MV-4-11 (cell line): ENCODE data around the gene EML4.
"Not testable (repeated sequence)": the region's sequence is repeated elsewhere in the genome, so short reads cannot be mapped to it uniquely, and the experiment has no call there.

Source experiments
- DNase-seq: peaks from one replicate; lab custom pipeline; 2025; lab: John Stamatoyannopoulos, UW

EML4 gene

DNA sequence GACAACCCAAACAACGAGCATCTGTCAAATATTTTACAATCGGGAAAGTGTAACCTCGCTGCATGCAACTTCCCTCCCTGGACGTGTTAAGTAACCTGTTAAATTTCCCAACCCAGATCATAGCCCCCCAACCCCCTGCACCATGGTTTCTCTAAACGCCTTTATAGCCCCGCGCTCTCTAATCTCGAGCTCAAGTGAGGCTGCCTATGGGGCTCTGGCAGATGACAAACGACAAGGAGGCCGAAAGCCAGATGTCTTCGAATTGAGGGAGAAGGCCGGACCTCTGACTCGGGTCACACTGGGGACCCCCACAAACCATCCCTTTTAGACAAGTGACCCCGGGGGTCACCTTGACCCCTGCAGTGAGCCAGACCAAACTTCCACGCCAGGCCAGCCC, 191.3 kb downstream of the EML4 start:
- no peak for DNase-seq

DNA sequence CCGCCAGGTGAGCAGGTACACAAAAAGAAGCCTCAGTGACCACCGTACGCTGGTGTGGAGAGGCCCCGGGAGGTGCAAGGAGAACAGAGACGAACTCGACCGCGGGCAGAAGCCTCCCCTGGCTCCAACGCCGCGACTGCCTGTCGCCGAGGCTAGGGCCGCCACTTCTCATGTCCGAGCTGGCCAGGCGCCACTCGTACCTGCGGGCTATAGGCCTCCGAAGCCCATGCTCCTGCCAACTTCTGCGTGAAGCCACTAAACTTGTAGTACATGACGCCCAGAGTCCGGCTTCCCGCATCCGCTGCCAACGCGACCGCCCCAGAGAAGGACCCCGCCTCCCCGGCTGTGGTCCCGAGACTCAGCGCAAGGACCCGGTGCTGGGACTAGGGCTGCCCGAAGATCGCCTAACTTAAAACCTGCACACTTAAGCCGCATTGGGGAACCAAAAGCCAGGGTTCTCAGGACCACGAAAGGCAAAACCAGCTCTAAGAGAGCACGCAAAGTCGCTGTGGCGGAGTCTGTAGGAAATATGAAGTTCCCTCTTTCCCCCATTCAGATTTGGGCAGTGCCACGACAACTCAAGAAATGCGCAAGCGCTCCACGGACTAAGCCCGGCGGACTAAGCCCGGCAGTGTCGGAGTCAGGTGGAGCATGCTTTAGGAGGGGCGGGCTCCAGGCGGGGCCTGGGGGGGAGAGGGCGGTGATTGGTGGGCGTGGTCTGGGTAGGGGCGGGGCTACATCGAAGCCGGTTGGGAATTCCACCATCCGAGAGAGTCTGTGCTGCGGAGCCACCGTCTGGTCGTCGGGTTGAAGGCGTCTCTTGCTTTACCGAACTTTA, 192.0 kb downstream of the EML4 start, which contains the start of gene COX7A2L:
COX7A2L (minus strand) TSS at position 328 of the 838 bp plus-strand sequence; CDS start at position 272, 56 bp downstream.
- DNase-seq, result peak; percentile 93

DNA sequence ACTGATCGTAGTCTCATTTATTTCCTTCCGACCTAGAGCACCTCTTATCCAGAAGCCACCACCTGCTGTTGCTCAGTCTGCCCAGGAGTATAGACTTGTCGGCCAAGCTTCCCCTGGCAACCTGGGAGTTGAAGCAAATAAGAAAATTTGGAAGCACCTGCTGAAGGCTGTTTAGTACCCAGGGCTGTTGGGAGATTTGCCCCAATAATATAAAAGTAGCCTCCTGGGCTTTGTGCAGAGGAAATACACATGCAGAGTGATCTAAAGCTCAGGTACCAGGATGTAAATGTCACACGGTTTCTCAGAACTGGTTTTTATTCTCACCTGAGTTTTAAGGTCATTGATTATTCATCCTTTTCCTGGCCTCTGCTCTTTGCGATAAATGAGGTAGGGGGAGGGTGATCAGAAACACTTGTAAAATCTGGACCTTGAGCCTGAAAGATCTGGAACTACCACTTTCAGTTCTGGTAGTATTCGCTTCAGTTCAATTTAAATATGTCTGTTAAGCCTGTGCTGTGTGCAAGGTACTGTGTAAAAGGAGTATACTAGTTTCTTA, 192.7 kb downstream of the EML4 start:
- no peak for DNase-seq

DNA sequence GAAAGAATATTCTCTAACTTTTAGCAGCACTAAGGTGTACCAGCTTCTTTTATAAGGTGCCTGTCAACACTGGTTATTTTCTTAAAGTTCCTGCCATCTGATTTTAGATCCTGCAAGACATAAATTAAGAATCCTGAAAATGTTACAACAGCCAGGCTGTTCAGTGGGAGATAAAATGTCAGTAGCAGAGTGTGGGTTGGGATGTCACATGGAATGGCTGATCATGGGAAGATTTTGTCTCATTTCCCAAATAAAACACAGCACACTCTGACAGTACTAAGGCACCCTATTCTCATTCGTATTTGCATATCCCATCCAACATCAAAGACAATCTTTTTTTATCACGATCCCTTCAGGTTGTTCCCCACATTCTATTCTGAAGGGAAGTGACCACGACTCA, 194.3 kb downstream of the EML4 start:
- DNase-seq, result no peak

DNA sequence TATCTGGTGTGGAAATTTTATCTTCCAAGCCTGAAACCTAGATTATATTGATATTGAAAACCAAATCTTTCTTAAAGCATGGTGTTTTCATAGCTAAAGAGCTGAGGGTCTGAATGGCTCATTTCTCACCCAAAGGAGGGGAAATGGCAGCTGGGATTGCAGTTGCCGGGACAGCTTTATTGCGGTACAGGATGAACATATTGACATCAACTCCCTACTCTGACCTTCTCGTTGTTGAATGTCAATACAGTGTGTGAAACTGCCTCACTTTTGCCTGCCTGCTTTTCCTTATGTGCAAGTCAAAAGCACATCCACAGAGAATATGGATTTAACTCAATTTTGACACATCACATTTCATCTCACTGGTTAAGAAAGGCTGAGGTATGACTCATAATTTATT, 195.5 kb downstream of the EML4 start:
- no peak for DNase-seq

DNA sequence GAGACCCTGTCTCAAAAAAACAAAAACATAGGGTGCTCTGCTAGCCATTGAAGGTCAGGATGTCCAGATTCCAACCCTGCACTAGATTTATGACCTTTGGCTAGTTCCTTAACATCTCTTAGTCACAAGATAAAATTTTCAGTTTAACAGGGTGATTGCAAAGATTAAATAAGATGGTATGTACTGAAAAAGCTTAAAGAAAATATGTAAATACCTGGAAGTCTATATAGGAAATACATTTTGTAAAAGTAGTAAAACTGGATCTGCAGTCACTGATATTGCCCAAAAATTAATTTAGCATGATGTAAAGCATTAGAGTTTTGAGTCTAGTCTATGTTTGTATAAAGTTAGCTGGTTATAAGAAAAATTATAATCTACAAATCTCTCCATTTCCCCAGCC, 197.3 kb downstream of the EML4 start:
- no peak for DNase-seq

DNA sequence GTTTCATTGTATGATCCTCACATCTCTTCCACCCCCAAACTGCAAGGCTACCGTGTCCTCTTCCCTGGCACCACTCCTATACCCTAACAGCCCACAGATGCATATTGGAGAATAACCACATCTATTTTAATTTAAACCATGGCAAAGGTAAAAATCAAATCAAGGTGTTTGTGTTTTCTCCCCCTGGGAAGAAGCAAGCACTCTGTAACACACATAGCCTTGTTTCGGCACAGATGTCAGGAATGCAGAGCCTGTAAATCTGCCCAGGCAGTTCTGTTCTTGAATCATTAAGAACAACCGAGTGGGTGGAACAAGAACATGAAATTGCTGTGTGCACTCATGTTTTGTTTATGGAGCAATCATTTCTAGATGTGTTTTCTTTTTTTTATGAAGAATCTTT, 198.7 kb downstream of the EML4 start:
- DNase-seq, result no peak

DNA sequence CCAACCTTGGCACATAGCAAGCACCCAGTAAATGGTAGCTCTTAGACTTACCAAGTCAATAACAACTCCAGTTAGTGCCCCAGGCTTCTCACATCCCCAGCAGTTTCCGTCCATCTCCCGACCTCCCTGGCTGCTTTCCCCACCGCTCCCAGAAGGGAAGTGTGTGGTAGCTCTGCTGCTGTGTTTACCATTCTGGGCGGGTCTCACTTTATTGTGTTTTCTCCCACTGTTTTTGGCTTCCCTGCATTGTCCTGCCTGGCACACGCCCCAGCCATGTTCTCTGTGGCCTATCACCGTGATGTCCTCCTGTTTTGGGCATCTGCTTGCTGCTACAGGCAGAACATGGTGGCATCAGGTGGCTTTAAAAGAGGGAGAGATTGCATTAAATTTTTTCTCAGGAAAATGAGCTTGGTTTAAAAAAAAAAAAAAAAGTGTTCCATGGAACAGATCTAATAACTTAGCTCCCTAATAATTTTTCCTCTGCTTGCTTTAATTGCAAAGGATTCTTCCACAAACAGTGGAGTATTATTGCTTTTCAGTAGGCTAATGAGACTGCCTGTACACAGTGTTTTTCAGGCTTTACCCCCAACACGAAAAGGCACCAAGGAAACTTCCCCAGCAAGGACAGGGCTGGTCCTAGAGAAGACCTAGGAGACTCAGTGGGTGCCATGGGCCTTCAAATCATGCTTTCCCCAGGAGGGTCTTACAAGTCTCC, 199.8 kb downstream of the EML4 start:
- no peak for DNase-seq

DNA sequence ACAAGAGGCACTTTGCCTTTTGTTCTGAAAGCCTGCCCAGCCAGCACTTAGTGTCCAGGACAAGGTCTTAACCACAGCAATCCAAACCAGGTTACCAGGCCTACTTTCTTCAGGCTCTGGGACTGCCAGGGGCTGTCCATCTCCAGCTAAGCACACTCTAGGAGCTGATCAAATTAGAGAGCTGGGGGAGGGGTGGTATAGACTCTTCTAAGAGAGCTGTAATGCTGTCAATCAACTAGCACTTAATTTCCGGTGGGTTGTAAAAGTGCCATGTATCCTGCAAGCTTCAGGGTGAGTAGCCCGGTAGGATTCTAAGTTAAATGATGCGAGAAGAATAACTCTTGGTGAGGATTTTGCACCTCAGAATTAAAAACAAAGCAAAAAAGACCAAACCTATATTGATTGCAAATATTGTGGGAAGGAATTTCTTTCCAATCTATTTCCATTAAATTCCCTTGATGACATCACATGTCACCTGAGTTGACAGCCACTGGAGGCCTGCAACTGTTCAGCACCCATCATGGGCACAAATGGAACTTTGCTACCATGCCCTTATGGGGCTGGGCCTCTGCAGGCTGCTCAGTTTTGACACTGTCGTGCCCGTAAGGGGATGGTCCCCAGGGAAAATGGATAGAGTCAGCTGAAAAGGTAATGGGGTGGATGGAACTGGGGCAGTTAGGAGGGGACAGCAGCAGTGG, 200.5 kb downstream of the EML4 start:
- no peak for DNase-seq

DNA sequence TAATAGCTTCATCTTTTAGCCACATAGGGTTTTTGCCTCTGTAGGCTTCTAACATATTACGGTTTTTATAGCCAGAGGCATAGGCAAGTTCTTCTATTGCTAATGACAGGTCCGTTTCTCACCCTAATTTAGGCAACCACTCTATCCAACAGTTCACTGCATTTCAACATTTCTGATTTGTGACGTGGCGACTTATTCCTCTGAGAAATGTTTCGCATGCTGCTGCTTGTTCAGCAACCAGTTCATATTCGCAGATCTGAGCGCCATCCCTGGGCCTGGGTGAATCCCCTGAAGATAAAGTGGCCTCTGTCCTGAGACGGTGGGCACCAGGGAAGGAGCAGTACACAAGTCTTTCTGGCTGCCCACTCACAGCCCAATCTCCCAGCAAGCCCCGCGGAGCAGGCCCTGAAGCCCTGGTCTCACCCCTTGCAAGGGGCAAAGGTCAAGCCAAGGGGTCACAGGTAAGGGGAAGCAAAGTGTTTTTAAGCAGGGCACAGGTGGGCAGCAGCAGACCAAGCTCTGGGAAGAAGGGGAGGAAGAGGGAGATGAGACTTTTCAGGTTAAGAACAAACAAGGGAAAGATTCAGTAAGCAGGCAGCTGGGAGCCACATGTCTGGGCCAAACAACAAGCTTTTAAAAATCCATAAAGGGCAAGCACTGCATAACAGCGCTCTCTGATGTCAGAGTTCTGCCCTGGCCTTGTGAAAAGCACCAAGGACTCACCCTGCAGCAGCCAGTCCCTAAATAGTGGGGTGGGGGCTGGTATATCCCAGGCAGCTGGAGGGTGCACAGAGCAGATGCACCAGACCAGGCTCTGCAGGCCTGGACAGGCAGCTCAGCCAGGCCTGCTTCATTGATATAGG, 202.7 kb downstream of the EML4 start:
- no peak for DNase-seq

DNA sequence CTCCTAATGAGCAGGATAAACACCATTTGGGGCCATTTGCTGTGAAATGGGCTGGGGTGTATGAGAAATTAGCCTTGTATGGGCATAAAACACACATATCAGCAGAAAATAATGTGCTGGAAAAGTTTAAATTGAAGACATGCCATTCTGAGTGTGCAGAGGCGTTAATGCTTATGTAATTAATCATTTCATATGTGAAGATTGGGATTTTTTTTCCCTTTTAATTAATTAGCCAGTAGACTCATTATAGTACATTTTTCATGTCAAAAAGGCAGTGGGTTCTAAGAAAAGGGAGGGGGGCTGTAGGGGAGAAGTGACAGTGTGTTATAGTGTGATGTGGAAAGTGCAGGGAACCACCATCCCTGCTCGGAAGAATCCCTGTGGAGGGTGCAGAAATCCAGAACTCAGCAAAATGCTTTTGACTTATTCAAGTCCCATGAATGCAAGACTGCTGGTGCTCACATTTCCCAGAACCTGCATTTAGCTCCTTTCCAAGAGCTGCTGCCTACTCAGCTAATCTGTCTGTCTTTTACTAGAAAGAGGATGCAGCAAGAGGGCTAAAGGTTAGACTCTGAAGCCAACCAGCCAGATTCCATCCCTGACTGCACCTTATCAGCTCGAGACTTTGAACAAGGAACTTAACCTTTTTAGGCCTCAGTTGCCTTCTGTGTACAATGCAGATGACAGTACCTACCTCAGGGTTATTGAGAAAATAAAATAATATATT, 203.5 kb downstream of the EML4 start:
- DNase-seq, result no peak

DNA sequence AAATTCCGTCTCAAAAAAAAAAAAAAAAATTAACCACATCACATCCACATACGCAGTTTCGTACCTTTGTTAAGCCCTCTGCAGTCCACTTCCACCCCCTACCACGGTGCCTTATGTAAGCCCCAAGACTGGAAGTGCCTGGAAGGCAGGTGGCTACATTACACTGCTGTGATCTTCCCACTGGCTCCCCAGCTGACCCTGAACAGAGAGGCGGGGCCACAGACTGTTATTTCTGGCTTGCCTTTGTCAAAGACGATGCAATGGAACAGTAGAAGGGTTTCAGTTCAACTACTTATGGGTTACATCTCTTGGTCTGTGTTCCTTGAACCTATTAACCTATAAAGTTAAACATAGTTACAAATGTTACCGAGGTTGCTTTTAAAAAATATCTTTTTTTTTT, 207.6 kb downstream of the EML4 start:
- peak; percentile 26 for DNase-seq

DNA sequence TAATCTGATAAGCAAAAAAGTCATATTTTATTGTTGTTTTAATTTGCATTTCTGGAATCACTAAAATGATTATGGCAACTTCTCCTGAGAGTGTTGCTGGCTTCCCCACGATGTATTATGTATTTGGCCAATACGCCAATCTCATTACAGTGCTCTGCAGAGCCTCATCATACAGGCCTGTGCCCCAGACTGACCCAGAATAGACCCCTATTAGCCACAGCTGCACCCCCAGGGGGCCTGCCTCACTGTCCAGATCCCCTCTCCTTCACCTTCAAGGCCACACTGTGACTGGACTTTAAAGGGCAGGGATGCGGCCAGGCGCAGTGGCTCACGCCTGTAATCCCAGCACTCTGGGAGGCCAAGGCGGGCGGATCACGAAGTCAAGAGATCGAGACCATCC, 209.3 kb downstream of the EML4 start:
- no peak for DNase-seq

DNA sequence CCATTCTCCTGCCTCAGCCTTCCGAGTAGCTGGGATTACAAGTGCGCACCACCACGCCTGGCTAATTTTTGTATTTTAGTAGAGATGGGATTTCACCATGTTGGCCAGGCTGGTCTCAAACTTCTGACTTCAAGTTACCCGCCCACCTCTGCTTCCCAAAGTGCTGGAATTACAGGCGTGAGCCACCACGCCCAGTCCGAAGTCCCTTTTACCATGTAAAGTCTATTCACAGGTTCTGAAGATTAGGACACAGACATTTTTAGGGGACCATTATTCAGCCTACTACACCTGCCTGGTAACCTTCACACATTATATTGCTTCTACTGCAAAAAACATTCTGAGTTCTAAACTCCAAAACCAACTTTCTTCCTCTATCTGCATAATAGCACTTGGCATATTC, 210.9 kb downstream of the EML4 start:
- not testable (repeated sequence) for DNase-seq

DNA sequence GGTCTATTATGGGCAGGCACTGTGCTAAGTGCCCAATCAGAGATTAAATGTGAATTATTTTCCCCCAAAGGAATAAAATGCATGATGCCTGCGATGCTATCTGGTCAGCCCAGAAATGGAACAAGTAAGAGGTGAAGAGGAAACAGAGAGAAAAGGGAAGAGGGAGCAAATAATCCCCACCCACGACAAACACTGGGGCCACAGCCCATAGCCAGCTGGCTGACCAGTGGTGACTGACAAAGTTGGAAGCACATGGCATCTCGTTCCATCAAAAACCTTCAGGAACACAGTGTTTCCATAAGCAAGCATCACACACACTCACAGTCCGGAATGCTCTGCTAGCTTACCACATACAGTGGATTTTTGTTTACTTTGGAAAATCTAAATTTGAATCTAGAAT, 213.0 kb downstream of the EML4 start:
- DNase-seq, result no peak
